Measurements from ENCODE around the gene TEX11. TPM values are rescaled to one million over a fixed set of nuclear protein-coding genes. Genes with fewer than 3 reads are reported as not detected.
"Not testable (repeated sequence)": the region's sequence is repeated elsewhere in the genome, so short reads cannot be mapped to it uniquely, and the experiment has no call there.

Gene TEX11
- total RNA-seq, 2 donors from 2014 or later = not detected

GRCh38 chrX:70635669-70636068, 272.8 kb downstream of the TEX11 start:
- DNase-seq (no peak), ATAC-seq (no peak)
- intact Hi-C loops (cut with DNase I) = no loop called here

- no peak for DNase-seq
- intact Hi-C loops (cut with DNase I) = no loop called here
- ATAC-seq = no peak
Measured at GRCh38 chrX:70635227-70635626, 273.3 kb downstream of the TEX11 start.

GRCh38 chrX:70621743-70622142, 286.8 kb downstream of the TEX11 start:
- DNase-seq (no peak), ATAC-seq (no peak)
- intact Hi-C loops (cut with DNase I) = no loop called here

- no peak for DNase-seq
- intact Hi-C loops (cut with DNase I) = no loop called here
Measured at GRCh38 chrX:70618467-70618866, 290.0 kb downstream of the TEX11 start.

GRCh38 chrX:70613295-70613694, 295.2 kb downstream of the TEX11 start:
- intact Hi-C loops (cut with DNase I) = no loop called here
- DNase-seq (no peak), ATAC-seq (peak; percentile 30 to 51)

More at GRCh38 chrX:70618467-70618866, 290.0 kb downstream of the TEX11 start:
- ATAC-seq = no peak

- intact Hi-C loops (cut with DNase I) = no loop called here
- DNase-seq (no peak), ATAC-seq (no peak)
Measured at GRCh38 chrX:70605352-70605751, 303.2 kb downstream of the TEX11 start.

- ATAC-seq (no peak), DNase-seq (no peak)
- intact Hi-C loops (cut with DNase I) = no loop called here
Measured at GRCh38 chrX:70592091-70592490, 316.4 kb downstream of the TEX11 start.

- ATAC-seq; intact Hi-C loops (cut with DNase I); DNase-seq: not testable (repeated sequence)
Measured at GRCh38 chrX:70587158-70587557, 321.4 kb downstream of the TEX11 start.

- no peak for ATAC-seq
- DNase-seq = no peak
- intact Hi-C loops (cut with DNase I) = no loop called here
Measured at GRCh38 chrX:70577442-70577841, 331.1 kb downstream of the TEX11 start.

- ATAC-seq; intact Hi-C loops (cut with DNase I); DNase-seq: not testable (repeated sequence)
Measured at GRCh38 chrX:70569922-70570576, 338.5 kb downstream of the TEX11 start.

- intact Hi-C loops (cut with DNase I) = loop anchor here (5.0 to 10.0 kb wide), 2 partner anchors 100 to 103 kb away; no protein-coding TSS in a partner anchor
- no peak for ATAC-seq
- DNase-seq = no peak
Measured at GRCh38 chrX:70554948-70555347, 353.6 kb downstream of the TEX11 start.

- intact Hi-C loops (cut with DNase I) = loop anchor here (5.0 to 10.0 kb wide), 2 partner anchors 100 to 102 kb away; no protein-coding TSS in a partner anchor
- DNase-seq (no peak), ATAC-seq (no peak)
Measured at GRCh38 chrX:70554523-70554922, 354.0 kb downstream of the TEX11 start.

- intact Hi-C loops (cut with DNase I) = loop anchor here (5.0 to 10.0 kb wide), 2 partner anchors 99 to 102 kb away; no protein-coding TSS in a partner anchor
- DNase-seq (no peak), ATAC-seq (no peak)
Measured at GRCh38 chrX:70554081-70554480, 354.4 kb downstream of the TEX11 start.

GRCh38 chrX:70553516-70553915, 355.0 kb downstream of the TEX11 start:
- intact Hi-C loops (cut with DNase I) = loop anchor here (5.0 to 10.0 kb wide), 2 partner anchors 99 to 101 kb away; no protein-coding TSS in a partner anchor
- ATAC-seq (no peak), DNase-seq (no peak)

- DNase-seq (no peak), ATAC-seq (no peak)
- intact Hi-C loops (cut with DNase I) = loop anchor here (5.0 to 10.0 kb wide), 2 partner anchors 97 to 100 kb away; no protein-coding TSS in a partner anchor
Measured at GRCh38 chrX:70552130-70552704, 356.3 kb downstream of the TEX11 start.

- no peak for DNase-seq
- no peak for ATAC-seq
- intact Hi-C loops (cut with DNase I) = no loop called here
Measured at GRCh38 chrX:70549429-70549828, 359.1 kb downstream of the TEX11 start.

GRCh38 chrX:70535198-70535597, 373.3 kb downstream of the TEX11 start:
- intact Hi-C loops (cut with DNase I) = no loop called here
- ATAC-seq (no peak), DNase-seq (no peak)

GRCh38 chrX:70527610-70528345, 380.7 kb downstream of the TEX11 start:
- DNase-seq = no peak
- intact Hi-C loops (cut with DNase I) = no loop called here
- ATAC-seq = no peak

- no peak for ATAC-seq
- DNase-seq = no peak
- intact Hi-C loops (cut with DNase I) = no loop called here
Measured at GRCh38 chrX:70527053-70527452, 381.5 kb downstream of the TEX11 start.

- ATAC-seq (no peak), DNase-seq (no peak)
- intact Hi-C loops (cut with DNase I) = no loop called here
Measured at GRCh38 chrX:70525733-70526132, 382.8 kb downstream of the TEX11 start.
